ENCODE results near the gene AKR1A1.

AKR1A1 gene

DNA sequence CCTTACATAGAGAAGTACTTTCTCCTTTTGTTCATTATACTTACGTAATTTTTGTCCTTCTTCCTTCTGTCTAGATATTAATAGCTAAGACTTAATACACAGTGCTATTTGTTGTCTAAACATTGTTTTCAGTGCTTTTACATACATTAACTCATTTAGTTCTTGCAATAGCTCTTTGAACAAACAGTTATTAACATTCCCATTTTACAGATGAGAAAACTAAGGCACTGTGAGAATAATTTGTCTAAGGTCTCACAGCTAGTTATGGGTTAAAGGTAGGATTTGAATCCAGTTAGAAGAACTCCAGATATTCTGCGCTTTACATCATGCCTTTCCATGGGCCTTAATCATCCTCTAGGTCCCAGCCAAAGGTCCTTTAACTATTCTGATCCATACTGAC, 53.6 kb downstream of the AKR1A1 start:
- H2AFZ ChIP-seq (ENCODE audit: low read depth), result no peak overlapping the region
- H3K27ac ChIP-seq, result no peak overlapping the region
- H4K20me1 ChIP-seq (ENCODE audit: insufficient read depth), result no peaks in the 10 kb centered on the region; the same call in 1 of the 2 replicates
- H3K79me2 ChIP-seq (ENCODE audit: insufficient read depth, low read depth), result peaks cover 62% of the 10 kb centered on the region; the same call in 1 of the 2 replicates
- TF ChIP-seq, protein P1, sequence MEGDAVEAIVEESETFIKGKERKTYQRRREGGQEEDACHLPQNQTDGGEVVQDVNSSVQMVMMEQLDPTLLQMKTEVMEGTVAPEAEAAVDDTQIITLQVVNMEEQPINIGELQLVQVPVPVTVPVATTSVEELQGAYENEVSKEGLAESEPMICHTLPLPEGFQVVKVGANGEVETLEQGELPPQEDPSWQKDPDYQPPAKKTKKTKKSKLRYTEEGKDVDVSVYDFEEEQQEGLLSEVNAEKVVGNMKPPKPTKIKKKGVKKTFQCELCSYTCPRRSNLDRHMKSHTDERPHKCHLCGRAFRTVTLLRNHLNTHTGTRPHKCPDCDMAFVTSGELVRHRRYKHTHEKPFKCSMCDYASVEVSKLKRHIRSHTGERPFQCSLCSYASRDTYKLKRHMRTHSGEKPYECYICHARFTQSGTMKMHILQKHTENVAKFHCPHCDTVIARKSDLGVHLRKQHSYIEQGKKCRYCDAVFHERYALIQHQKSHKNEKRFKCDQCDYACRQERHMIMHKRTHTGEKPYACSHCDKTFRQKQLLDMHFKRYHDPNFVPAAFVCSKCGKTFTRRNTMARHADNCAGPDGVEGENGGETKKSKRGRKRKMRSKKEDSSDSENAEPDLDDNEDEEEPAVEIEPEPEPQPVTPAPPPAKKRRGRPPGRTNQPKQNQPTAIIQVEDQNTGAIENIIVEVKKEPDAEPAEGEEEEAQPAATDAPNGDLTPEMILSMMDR (conservative IDR thresholded peaks at IDR 0.05; ENCODE audit: low read depth, low read length), result no peak
- H3K4me1 ChIP-seq (ENCODE audit: low read depth, poor library complexity, severe bottlenecking), result peaks cover 10% of the 10 kb centered on the region
- H3K9ac ChIP-seq, result no peak overlapping the region
- no peak overlapping the region for H3K4me3 ChIP-seq (IDR thresholded peaks at IDR 0.05; ENCODE audit: insufficient read depth, low read depth, low read length)
- peaks cover 9% of the 10 kb centered on the region; the same call in 1 of the 2 replicates for H3K36me3 ChIP-seq (ENCODE audit: insufficient read depth)
- H3K4me2 ChIP-seq, result no peak overlapping the region
- no peaks in the 10 kb centered on the region for H3K27me3 ChIP-seq (ENCODE audit: insufficient read depth, low read depth)

DNA sequence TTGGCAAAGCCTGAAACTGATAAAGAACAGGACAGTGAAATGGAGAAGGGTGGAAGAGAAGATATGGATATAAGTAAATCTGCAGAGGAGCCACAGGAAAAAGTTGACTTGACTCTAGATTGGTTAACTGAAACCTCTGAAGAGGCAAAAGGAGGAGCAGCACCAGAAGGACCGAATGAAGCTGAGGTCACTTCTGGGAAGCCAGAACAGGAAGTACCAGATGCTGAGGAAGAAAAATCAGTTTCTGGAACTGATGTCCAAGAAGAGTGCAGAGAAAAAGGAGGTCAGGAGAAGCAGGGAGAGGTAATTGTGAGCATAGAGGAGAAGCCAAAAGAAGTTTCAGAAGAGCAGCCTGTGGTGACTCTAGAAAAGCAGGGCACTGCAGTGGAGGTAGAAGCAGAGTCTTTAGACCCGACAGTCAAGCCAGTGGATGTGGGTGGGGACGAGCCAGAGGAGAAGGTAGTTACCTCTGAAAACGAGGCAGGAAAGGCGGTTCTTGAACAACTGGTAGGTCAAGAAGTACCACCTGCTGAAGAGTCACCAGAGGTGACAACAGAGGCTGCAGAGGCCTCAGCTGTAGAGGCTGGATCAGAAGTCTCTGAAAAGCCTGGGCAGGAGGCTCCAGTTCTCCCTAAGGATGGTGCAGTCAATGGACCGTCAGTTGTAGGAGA, 56.9 kb downstream of the AKR1A1 start:
- Histone ChIP-seq H3K4me3 (IDR thresholded peaks at IDR 0.05; ENCODE audit: insufficient read depth, low read depth, low read length) (no peak overlapping the region), H3K4me1 (ENCODE audit: low read depth, poor library complexity, severe bottlenecking) (no peaks in the 10 kb centered on the region), H2AFZ (ENCODE audit: low read depth) (no peak overlapping the region), H4K20me1 (ENCODE audit: insufficient read depth) (no peaks in the 10 kb centered on the region), H3K9ac (no peak overlapping the region), H3K27me3 (ENCODE audit: insufficient read depth, low read depth) (no peaks in the 10 kb centered on the region), H3K4me2 (no peak overlapping the region), H3K79me2 (ENCODE audit: insufficient read depth, low read depth) (peaks cover 32% of the 10 kb centered on the region; the same call in 1 of the 2 replicates), H3K27ac (no peak overlapping the region; the same call in 1 of the 2 replicates), H3K36me3 (ENCODE audit: insufficient read depth) (peaks cover 9% of the 10 kb centered on the region; the same call in 1 of the 2 replicates)
- TF ChIP-seq, protein P1 (conservative IDR thresholded peaks at IDR 0.05; ENCODE audit: low read depth, low read length), result no peak

DNA sequence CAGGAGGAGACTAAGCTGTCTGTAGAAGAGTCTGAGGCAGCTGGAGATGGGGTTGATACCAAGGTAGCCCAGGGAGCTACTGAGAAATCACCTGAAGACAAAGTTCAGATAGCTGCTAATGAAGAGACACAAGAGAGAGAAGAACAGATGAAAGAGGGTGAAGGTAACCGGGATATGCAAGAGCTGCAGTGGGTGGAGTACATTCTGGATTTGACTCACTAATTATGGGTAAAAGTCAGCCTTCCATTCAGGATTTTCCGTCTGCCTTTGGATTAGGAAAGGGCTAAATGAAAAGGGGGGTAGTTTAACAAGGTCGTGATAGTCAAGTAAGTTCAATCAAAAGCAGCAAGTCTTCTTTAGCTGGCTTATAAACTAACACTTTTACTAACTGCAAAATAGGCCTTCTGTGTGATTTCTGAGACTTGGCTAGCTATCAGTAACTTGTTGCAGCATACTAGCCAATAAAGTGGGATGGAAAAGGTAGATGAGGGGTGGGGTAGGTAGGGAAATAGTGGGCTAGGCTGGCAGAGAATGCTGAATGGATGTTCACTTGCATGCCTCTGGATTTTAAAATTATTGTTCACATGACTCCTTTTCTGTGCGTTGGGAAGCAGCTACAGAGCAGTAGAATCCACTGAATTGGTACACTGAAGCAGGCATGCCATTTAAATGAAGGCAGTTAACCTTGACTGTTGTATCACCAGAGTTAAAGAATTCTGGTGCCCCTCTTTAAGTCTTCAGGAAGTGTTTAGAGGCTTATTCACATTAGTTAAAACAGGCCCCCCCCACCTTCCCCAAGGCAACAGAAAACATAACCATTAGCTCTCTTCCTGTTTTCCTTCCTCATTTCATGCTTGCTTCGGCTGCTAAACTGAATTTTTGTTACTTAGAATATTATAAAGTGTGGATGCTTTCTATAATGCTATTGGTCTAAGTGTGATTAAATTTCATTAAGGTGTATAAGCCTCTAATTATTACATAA, 57.8 kb downstream of the AKR1A1 start:
- Histone ChIP-seq H2AFZ (ENCODE audit: low read depth) (no peak overlapping the region), H4K20me1 (ENCODE audit: insufficient read depth) (no peaks in the 10 kb centered on the region), H3K79me2 (ENCODE audit: insufficient read depth, low read depth) (peaks cover 24% of the 10 kb centered on the region; the same call in 1 of the 2 replicates), H3K9ac (no peak overlapping the region), H3K36me3 (ENCODE audit: insufficient read depth) (peaks cover 10% of the 10 kb centered on the region; the same call in 1 of the 2 replicates), H3K4me3 (IDR thresholded peaks at IDR 0.05; ENCODE audit: insufficient read depth, low read depth, low read length) (no peak overlapping the region), H3K27ac (no peak overlapping the region), H3K27me3 (ENCODE audit: insufficient read depth, low read depth) (no peaks in the 10 kb centered on the region), H3K4me1 (ENCODE audit: low read depth, poor library complexity, severe bottlenecking) (no peaks in the 10 kb centered on the region), H3K4me2 (no peak overlapping the region)
- TF ChIP-seq, protein P1 (conservative IDR thresholded peaks at IDR 0.05; ENCODE audit: low read depth, low read length), result no peak

DNA sequence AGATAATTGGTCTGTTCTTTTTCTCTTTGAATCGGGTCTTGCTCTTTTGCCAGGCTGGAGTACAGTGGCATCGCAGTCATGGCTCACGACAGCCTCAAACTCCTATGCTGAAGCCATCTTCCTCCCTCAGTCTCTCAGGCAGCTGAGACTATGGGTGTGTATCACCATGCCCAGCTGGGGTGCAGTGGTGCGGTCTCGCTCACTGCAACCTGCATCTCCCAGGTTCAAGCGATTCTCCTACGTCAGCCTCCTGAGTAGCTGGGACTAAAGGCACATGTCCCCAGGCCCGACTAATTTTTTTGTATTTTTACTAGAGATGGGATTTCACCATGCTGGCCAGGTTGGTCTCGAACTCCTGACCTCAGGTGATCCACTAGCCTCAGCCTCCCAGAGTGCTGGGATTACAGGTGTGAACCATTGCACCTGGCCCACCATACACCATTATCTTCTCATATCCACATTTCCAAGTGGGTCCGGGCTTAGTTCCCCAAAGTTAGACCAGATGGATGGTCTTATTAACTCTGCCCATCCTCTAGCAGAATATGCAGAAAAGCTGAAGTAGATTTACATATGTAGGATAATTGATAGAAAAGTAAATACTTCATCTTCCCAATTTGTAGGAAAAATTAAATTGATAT, 60.1 kb downstream of the AKR1A1 start:
- Histone ChIP-seq H3K4me3 (IDR thresholded peaks at IDR 0.05; ENCODE audit: insufficient read depth, low read depth, low read length) (no peak overlapping the region), H2AFZ (ENCODE audit: low read depth) (no peak overlapping the region), H3K4me1 (ENCODE audit: low read depth, poor library complexity, severe bottlenecking) (no peaks in the 10 kb centered on the region), H3K9ac (no peak overlapping the region), H3K79me2 (ENCODE audit: insufficient read depth, low read depth) (peaks cover 8% of the 10 kb centered on the region; the same call in 1 of the 2 replicates), H3K36me3 (ENCODE audit: insufficient read depth) (peaks cover 23% of the 10 kb centered on the region; the same call in 1 of the 2 replicates), H3K27me3 (ENCODE audit: insufficient read depth, low read depth) (no peaks in the 10 kb centered on the region), H4K20me1 (ENCODE audit: insufficient read depth) (no peaks in the 10 kb centered on the region), H3K27ac (no peak overlapping the region), H3K4me2 (no peak overlapping the region)
- TF ChIP-seq, protein P1 (conservative IDR thresholded peaks at IDR 0.05; ENCODE audit: low read depth, low read length), result no peak
